ENCODE measurements around the gene ARHGAP4. TPM values are rescaled to one million over a fixed set of nuclear protein-coding genes. Genes with fewer than 3 reads are reported as not detected.
A peak's percentile ranks its signal among the peaks of the same experiment; 100 is the strongest.

Gene ARHGAP4
- total RNA-seq, 6 donors from 2014 or later = 33.4 to 353 (median 82.6) TPM

GRCh38 chrX:153953892-153954557 lies 28.0 kb upstream of the ARHGAP4 start:
- DNase-seq (no peak), ATAC-seq (ENCODE audit: low FRiP score in 2 of 2) (no peak)
- TF ChIP-seq POLR2A (IDR thresholded peaks at IDR 0.05) (no peak), EP300 (IDR thresholded peaks at IDR 0.05) (no peak), CTCF (IDR thresholded peaks at IDR 0.05) (no peak), POLR2AphosphoS5 (IDR thresholded peaks at IDR 0.05) (no peak)
- no peak overlapping the region for H3K27ac ChIP-seq
- no peaks in the 10 kb centered on the region for H3K27me3 ChIP-seq
- peaks cover 4 to 12% (median 8%) of the 10 kb centered on the region in 4 donors for H3K4me1 ChIP-seq
- 80 to 83% methylated on average over 3 to 32 of the region's 33 CpGs for WGBS, 2 donors
- no peaks in the 10 kb centered on the region for H3K9me3 ChIP-seq
- H3K4me3 ChIP-seq = no peak overlapping the region
- peaks cover 0 to 99% (median 69%) of the 10 kb centered on the region in 4 donors for H3K36me3 ChIP-seq

- Histone ChIP-seq H3K4me1 (peaks cover 9 to 17% (median 10%) of the 10 kb centered on the region in 4 donors), H3K9me3 (no peaks in the 10 kb centered on the region), H3K27ac (no peak overlapping the region), H3K36me3 (peaks cover 0 to 98% (median 66%) of the 10 kb centered on the region in 4 donors), H3K27me3 (no peaks in the 10 kb centered on the region), H3K4me3 (no peak overlapping the region)
- TF ChIP-seq POLR2A (IDR thresholded peaks at IDR 0.05) (no peak), CTCF (IDR thresholded peaks at IDR 0.05) (peak; percentile 93 to 99 (median 98)), POLR2AphosphoS5 (IDR thresholded peaks at IDR 0.05) (peak in 1 of 2 donors; percentile 18), EP300 (IDR thresholded peaks at IDR 0.05) (no peak)
- ATAC-seq (ENCODE audit: low FRiP score in 2 of 2) (peak; percentile 73 to 89), DNase-seq (peak in 1 of 2 donors; percentile 75)
- WGBS, 2 donors = 38% methylated on average over 33 of the region's 33 CpGs; no CpG with 5 or more reads in 1 of the 2 donors
Measured at GRCh38 chrX:153953342-153953830, 27.3 kb upstream of the ARHGAP4 start.

GRCh38 chrX:153952373-153953026 lies 26.4 kb upstream of the ARHGAP4 start:
- no peak overlapping the region for H3K27ac ChIP-seq
- no peak for ATAC-seq (ENCODE audit: low FRiP score in 2 of 2)
- 92 to 93% methylated on average over 9 to 19 of the region's 32 CpGs for WGBS, 2 donors

GRCh38 chrX:153951683-153952372 lies 25.8 kb upstream of the ARHGAP4 start:
- Histone ChIP-seq H3K27me3 (no peaks in the 10 kb centered on the region), H3K4me3 (no peak overlapping the region), H3K4me1 (peaks cover 10 to 31% (median 12%) of the 10 kb centered on the region in 4 donors), H3K36me3 (peaks cover 0 to 86% (median 57%) of the 10 kb centered on the region in 4 donors), H3K27ac (no peak overlapping the region), H3K9me3 (no peaks in the 10 kb centered on the region)
- no peak for DNase-seq
- no peak for ATAC-seq (ENCODE audit: low FRiP score in 2 of 2)
- no peak for TF ChIP-seq POLR2A (IDR thresholded peaks at IDR 0.05)
- no peak for TF ChIP-seq EP300 (IDR thresholded peaks at IDR 0.05)
- 96 to 100% methylated on average over 6 to 23 of the region's 28 CpGs for WGBS, 2 donors

More at GRCh38 chrX:153952373-153953026, 26.4 kb upstream of the ARHGAP4 start:
- Histone ChIP-seq H3K4me1 (peaks cover 10 to 26% (median 12%) of the 10 kb centered on the region in 4 donors), H3K4me3 (no peak overlapping the region), H3K27me3 (no peaks in the 10 kb centered on the region), H3K9me3 (no peaks in the 10 kb centered on the region), H3K36me3 (peaks cover 0 to 92% (median 61%) of the 10 kb centered on the region in 4 donors)
- TF ChIP-seq POLR2AphosphoS5 (IDR thresholded peaks at IDR 0.05) (no peak), POLR2A (IDR thresholded peaks at IDR 0.05) (no peak), CTCF (IDR thresholded peaks at IDR 0.05) (no peak)
- no peak for DNase-seq

GRCh38 chrX:153950127-153950526 lies 24.1 kb upstream of the ARHGAP4 start:
- H3K4me1 ChIP-seq = peaks cover 10 to 33% (median 12%) of the 10 kb centered on the region in 4 donors
- no peaks in the 10 kb centered on the region for H3K27me3 ChIP-seq
- peak overlapping the region in 2 of 4 donors; percentile 69 to 78 for H3K27ac ChIP-seq
- DNase-seq (no peak), ATAC-seq (ENCODE audit: low FRiP score in 2 of 2) (no peak)
- TF ChIP-seq POLR2AphosphoS5 (IDR thresholded peaks at IDR 0.05) (no peak), CTCF (IDR thresholded peaks at IDR 0.05) (no peak), EP300 (IDR thresholded peaks at IDR 0.05) (no peak), POLR2A (IDR thresholded peaks at IDR 0.05) (no peak)
- H3K36me3 ChIP-seq = peaks cover 0 to 69% (median 49%) of the 10 kb centered on the region in 4 donors
- 60 to 93% methylated on average over 1 to 19 of the region's 19 CpGs for WGBS, 2 donors
- no peaks in the 10 kb centered on the region for H3K9me3 ChIP-seq
- no peak overlapping the region for H3K4me3 ChIP-seq

All from upper lobe of left lung (tissue), 6 donors.